GM21390 (cell line): ENCODE data around the gene ZDHHC22.

Experiments used
- ATAC-seq: cut with Tn5 transposase; IDR thresholded peaks from one replicate; pipeline ENCODE4 v1.9.1; 2021; ENCODE audit not compliant: unreplicated experiment

ZDHHC22 gene

DNA sequence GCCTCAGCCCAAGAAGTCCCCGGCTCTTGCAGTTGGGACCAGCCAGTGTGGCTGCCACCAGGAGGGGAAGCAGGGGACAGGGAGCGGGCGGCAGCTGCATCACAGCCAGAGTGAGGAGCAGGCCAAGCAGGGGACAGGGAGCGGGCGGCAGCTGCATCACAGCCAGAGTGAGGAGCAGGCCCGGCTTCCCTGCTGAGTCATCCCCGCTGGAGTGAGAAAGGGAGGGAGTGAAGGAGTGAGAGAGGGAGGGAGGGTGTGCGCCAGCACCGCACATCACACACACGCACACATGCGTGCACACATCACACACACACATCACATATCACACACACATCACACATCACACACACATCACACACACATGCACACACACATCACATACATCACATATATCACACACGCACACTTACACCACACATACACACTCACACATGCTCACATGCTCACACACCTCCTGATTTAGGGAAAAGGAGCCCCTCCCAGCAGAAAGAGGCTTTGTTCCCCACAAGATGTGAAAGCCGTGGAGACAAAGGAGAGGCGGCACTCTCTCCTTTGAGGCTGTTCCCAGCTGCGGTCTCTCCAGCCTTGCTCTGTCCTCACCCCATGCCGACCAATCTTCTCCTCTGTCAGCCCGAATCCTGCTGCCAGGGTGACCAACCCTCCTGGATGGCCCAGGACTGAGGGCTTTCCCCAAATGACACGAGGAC lies 16.7 kb upstream of the ZDHHC22 start:
- ATAC-seq: no peak

DNA sequence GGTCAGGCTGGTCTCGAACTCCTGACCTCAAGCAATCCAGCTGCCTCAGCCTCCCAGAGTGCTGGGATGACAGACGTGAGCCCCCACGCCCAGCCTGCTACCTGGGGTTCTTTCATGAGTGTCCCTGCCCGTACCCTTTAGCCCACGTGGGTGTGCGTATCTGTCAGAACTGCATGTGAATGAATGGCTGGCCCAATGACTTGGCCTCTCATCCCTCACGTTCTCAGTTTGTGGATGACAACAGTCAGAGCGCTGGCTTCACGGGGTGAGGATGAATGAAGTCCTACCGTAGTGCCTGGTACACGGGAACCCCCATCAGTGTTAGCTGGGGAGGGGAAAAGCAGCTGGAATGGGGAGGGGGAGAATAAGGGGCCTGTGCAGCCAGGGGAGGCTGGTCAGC lies 16.1 kb upstream of the ZDHHC22 start:
- no peak for ATAC-seq

DNA sequence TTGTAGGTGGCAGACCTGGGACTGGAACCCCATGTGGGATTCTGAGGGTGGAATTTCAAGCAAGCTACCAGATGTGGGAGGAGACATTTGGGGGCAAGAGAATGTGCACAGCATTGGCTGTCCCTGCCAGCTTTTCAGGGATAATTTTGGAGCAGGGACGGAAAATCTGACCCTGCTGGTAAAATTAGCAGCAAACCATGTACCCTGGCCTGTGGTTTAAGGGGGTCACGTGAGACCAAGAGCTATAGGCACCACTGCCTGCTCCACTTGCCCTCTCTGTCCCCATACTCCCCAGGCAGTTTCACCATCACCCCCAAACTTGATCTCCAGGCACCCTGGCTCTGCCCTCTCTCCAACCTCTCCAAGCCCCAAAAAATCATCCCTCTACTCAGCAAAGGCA lies 13.5 kb upstream of the ZDHHC22 start:
- no peak for ATAC-seq

DNA sequence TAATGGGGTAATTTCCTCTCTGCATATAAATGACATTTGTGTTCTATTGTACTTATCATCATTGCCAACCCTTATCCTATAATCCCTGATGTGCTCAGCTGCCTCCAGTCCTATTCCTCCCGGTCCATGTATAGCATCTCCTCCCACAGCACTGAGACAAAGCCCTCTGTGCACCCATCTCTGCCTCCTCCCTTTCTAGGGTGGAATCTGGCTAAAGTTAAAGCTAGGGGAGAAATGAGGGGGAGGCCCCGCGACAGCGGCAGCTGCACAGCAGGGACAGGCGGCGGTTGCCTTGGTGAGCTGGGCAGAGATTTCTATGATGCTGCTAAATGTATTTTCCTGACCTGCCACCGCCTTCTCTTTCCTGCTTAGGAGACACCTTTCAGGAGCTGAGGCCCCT lies 12.8 kb upstream of the ZDHHC22 start:
- no peak for ATAC-seq

DNA sequence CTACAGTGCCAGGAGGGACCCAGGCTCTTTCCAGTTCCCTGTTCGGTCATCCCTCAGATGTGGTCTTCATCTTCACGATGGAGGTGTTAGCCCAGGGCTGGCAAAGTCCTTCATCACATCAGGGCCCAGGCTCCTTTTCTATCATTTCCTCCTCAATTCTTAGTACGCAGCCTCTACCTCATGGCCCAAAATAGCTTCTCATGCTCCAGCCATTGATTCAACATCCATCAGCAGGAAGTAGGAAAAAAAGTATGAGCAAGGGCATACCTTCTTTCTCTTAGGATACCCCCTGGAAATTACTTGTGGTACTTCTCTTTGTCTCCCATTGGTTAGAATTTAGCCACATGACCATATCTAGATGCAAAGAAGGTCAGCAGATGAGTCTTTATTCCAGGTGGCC lies 12.2 kb upstream of the ZDHHC22 start:
- ATAC-seq: no peak

DNA sequence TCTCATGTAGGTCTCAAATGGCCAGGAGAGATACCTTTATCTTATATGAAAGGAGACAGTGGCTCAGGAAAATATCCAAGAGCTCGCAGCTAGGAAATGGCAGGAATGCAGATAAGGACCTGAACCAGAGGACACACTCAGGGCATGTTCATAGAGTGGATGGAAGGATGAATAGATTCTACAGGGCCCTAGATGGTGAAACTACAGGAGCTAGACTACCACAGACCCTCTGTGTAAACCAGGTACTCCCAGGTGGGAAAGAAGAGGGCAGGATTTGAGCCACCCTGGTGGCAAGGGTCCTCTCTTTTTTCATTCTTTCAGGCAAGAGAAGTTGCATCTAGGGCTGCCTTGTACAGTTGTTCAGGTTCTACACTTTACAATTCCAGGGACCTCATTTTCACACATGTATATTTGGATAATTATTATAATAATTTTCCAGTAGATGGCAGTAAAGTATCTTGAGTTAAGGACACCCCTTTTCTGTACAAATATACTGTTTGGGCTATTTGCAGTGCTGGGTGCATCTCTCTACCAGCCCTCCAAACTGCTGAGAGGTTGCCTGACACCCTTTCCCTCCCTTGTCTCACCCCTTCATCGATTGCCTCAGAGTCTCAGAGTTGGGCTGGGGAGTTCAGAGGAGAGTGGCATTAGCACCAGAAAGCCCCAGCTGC lies 10.5 kb upstream of the ZDHHC22 start:
- no peak for ATAC-seq

DNA sequence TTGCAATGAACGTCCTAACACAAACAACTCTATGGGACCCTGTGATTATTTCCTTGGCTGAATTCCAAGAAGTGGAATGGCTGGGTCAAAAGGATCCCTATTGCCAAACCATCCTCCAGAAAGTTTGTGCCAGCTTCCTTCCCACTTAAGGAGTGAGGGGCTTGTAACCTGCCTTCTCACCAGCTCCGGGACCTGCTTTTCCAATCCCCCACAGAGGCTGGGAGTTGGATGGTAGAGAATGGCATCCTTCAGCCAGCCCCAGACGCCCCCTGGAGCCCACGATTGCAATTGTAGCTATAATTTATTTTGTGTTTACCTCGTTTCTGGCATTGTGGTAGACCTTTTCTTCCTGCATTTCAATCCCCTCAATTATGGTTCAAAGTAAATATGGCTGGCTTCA lies 9.7 kb upstream of the ZDHHC22 start:
- ATAC-seq: no peak

DNA sequence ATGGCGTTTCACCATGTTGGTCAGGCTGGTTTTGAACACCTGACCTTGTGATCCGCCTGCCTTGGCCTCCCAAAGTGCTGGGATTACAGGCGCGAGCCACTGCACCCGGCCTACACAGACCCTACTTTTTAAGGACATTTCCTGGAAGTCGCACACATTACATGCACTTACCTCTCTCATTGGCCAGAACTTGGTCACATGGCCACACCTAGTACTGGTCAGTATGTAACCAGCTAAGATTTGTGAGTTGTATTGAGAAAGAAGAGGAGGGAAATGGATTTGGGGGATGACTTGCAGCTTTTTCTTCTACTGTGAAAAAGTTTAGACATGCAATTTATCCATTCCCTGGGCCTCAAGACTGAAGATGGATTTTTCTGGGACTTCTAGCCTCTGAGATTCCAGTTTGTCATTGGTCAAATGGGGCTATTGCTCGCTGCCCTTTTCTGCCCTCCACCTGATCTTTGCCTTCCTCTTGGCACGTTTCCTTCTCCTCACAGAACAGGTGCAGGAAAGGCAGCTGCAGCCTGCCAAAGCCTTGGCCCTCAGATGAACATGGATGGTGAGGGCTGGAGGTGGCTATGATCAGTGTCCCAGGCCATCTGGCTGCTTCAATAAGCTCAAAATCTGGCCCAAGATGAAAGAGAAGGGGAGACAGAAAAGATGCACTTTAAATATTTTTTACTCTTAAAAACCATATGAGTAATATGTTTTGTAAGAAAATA lies 7.1 kb upstream of the ZDHHC22 start:
- no peak for ATAC-seq

DNA sequence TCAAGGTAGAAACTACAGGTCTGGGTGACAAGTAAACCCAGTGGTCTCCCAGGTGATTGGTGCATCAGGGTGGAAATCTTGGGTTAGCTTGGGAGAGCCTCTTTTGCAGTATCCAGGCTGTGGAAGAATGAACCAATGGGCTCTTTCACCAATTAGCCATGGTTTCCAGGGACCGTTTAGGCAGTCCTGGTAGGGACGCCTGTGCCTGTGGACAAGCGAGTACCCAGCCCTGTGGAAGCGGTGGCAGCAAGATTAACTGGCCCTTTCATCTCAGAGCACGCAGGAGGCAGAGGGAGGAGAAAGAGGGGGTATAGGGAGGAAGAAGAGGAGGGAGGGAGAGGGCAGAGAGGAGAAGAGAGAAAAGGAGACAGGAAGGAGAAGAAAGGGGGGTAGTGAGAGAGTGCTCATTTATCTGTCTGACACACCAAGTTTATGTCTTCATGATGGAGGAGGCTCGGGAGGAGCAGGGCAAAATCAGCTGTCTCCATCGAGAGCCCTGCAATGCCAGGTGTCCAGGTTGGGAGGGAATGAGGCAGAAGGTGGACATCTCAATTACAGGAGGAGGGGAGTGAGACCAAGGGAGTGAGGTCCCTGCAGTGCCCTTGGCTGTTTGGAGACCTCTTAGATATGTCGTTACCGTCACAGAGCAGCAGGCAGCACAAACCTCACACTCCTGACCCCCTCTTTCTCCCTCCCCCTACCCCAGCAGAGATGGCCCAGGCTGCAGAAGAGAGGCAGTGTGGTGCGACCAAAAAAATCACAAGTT lies 4.6 kb upstream of the ZDHHC22 start:
- ATAC-seq: no peak

DNA sequence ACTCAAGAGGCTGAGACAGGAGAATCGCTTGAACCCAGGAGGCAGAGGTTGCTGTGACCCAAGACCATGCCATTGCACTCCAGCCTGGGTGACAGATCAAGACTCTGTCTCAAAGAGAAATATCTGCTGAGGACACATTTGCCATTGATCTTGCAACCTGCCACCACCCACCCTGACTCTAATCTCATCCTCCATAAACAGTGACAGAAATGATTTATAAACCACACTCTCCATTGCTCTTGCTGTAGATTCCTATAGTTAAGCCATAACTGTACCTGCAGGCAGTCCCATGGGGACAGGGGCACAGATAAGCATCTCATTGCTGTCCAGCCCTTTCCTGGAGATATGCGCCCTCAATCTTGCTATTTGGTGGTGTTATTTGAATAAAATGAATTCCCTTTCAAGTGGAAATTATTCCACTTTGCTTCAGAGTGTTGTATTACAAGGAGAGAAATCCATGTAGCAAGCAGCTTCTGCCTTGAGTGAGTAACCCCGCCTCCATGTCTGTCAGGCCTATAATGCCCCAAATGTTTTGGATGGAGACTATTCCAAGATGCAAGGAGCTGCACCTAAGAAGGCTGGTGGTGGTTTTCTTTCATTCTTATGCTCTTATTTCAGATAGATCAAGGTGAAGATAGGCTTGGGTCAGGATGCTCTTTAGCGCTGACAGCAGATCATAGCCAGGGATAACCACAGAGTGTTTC lies 3.0 kb upstream of the ZDHHC22 start:
- no peak for ATAC-seq

DNA sequence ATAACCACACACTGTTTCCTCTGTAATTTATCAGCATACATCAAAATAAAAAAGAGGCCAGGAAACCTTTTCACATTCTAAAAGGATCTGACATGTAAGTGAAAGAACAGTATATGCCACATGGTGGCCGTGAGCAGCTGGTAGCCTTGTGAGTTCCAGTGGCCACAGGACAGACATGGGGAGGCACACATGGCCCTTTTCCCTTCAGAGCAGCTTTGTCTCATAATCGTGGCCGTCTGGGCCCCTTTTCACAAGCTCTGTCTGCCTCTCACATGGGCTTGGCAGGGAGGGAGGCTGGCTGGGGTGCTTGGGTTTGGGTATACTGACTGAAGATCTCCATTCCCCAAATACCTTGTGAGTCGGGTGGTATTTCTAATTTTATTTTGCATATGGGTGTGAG lies 1.5 kb upstream of the ZDHHC22 start:
- ATAC-seq: no peak

DNA sequence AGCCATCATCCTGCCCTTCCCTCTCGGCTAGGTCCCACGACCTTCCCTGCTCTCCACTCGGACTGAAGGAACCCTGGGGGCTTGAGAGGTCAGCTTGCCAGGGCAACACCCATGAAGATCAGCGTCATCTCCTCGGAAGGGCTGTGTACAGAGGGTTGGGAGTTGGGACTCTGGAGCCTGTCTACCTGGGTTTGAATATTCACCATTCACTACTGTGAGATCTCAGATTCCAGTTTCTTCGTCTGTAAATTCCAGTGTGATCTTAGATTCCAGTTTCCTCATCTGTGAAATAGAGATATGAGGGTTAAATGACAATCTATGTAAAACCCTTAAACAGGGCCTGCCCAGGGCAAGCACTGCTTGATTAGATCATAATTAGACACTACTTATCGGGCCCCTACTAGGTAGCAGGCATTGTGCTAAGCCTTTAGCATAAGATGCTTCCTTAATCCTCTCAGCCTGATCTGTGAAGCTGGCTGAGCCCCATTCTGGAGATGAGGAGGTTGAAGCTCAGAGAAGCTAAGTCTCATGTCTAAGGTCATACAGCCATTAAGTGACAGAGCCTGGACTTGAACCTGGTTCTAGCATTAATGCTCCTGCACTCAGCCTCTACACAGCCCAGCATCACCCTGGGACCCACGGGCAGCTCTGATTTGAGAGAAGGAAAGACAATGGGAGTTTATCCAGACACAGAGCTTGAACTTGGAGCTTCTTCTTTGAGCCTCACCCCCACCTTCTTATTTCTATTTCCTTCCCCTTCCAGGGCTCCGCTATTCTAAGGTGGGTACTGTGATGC lies 612 bp upstream of the ZDHHC22 start:
- no peak for ATAC-seq

DNA sequence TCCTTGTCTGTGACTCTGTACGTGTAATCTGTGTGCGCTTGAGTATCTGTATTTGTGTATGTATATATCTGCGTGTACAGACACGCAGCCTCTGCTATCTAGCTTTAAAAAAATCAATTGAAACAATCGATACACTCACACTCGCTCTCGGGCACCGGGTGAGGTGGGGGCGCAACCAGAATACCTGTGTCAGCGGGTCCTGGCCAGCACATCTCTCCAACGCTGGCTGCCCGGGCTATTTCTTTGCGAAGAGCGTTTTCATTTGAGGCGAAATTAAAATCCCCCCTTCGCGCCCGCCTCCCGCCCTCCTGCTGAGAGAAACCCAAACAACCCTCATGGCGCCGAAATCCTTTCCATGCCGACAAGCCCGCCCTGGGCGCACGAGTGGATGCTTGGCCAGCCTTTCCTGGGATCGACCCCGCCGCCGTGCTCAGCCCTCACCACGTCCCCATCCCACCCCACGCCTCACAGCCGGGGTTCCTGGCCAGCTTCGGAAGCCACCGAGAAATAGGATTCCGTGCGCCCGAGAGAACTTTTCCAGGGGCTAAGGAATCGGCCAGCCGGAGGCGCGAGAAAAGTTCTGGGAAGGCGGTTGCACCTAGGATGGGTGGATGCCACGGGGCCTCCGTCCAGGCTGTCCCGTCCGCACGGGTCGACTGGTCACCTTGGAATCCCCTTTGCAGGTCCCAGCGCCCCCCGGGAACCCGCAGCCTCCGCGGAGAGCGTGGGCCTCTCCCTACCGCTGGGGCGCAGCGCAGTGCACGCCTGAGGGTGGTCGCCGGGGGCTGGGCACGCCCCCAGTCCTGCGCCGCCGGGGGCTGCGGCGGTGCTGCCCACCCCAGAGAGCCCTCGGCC lies 1.0 kb downstream of the ZDHHC22 start:
- no peak for ATAC-seq

DNA sequence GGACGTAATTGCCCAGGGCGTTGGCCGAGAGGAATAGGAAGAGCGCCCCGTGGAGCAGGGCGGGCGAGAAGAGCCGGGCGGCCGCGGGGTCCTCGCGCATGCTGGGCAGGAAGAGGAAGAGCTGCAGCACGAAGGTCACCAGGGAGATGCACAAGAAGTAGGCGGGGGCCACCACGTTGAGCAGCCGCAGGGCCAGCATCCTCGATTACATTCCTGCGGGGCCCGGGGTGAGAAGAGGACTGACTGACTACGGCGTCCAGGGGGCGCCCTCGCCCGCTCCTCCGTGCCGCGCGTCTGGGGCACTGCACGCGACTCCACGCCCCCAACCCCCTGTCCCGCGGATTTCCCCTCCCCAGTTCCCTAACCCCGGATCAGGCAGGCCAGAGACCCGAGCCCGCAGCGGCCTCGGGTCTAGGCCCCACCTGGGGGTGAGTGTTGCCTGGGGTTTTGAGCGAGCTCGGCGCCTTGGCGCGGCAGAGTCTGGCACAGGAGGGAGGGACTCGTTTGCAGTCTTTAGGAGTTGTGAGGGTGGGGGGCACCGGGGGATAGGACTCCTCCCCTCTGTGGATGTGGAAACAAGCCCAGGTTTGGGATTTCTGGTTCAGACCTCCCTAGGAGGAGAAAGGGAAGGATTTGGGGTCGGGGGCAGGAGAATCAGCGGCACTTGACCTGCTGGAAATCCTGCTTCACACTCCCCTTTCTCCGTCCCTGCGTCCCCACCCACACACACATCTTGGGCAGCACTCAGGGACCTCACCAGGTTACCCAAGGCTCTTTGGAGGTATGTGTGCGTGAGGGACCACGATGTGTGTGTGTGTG lies 1.8 kb downstream of the ZDHHC22 start:
- ATAC-seq: no peak

DNA sequence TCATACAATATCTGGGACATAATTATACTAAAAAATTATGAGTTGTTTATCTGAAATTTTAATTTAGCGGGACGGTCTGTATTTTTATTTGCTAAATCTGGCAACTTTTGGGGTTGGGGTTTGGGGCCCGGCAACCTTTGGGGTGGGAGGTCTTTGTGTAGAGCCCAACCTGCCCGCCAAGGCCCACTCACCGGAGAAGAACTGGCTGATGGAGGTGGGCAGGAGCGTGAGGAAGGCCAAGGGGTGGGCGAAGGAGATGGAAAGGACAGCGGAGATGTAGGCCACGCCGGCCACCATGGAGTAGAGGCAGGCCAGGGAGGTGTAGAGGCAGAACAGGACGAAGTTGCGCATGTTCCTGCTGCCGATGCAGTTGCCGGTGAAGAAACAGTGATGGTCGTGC lies 2.6 kb downstream of the ZDHHC22 start:
- no peak for ATAC-seq

DNA sequence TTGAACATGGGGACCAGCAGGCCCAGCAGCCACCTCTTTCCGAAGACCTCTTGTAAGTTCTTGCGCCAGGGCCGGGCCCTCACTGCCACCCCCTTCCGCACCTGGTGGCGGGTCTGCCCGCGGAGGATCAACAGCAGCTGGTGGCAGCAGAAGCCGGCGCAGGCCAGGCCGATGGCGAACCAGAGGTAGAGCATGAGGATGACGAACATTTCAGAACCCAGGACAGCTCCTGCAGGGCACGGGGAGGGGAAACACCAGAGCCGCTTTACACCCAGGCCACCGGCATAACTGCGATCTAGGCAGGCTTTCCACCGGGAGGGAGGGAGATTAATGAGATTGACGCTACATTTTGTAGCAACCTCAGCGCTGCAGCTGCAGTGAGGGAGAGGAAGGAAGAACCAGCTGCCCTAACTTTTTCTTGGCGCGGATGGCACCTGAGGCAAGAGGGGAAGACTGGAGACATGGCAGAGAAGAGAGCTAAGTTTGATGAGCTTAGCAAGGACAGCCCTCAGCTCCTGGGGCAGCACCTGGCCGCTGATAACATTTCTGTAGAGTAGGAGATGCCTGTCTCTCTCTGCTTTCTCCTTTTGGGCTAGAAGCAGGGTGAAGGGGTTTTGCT lies 7.8 kb downstream of the ZDHHC22 start:
- ATAC-seq: no peak

DNA sequence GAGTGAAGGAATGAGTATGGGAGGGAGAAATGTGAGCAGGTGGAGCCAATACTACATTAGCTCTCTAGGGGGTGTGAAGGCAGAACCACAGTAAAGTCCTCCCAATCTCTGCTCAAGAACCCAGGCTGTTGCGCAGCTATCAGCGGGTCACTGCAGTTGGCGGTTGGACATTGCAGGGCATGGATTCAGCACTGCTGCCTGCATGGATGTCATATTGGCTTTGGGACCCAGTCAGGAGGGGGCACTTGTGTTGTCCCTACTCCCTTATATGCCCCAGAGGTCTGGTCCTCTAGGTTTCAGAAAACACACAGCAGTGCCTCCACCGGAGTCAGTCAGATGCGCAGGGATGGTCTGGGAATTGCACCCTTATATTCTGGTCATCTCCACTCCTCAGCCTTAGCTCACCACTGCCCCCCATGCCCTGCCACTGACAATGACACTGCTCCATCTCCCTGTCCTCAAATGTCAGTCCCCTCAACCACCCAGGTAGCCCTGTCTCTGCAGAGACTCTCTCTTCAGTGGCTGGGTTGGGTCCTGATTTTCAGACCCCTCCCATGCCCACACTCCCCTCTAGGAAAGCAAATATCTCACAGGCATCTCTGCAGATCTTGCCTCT lies 9.6 kb downstream of the ZDHHC22 start:
- no peak for ATAC-seq
